ENCODE results near the gene LTB4R2.

DNA sequence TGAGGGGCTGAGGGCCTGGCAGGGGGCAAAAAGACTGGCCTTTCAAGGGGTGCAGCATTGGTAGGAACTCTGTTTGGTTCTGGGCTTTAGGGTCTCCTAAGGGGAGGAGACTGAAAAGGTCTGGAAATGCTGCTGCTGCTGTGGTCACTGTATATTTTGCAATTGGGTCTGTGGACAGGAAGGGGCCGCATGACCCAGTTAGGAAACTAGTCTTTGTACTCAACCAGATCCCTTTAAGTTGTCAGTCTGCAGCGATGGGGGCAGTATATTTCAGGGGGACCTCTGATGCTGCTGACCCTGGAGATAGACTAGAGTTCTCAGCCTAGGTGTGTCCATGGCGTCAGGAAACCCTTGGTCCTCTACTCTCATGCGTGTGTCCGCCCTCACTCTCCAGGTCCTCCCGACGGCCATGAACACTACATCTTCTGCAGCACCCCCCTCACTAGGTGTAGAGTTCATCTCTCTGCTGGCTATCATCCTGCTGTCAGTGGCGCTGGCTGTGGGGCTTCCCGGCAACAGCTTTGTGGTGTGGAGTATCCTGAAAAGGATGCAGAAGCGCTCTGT lies 5.4 kb downstream of the LTB4R2 start:
- no peak for TF ChIP-seq EZH2 (IDR thresholded peaks at IDR 0.05; ENCODE audit: borderline replicate concordance, low read length)
- TF ChIP-seq CTCF (IDR thresholded peaks at IDR 0.05; ENCODE audit: low read length), result no peak

Measured in OCI-LY1 (cell line).